HEK293 (cell line): Measurements from ENCODE around the gene PARD6B.

Experiments used
- GLI4 ChIP-seq: fragments of 450-650 bp; formaldehyde crosslinking; IDR thresholded peaks from 2 replicates; pipeline ENCODE4 v1.5.1; 2016; ENCODE audit warnings: missing biosample characterization, missing genetic modification characterization
- IKZF3 ChIP-seq: fragments of 450-650 bp; IDR thresholded peaks from 2 replicates; pipeline ENCODE4 v1.5.0; 2018; ENCODE audit warnings: missing biosample characterization, mild to moderate bottlenecking, missing genetic modification characterization, moderate library complexity
- KLF8 ChIP-seq: fragments of 450-650 bp; formaldehyde crosslinking; IDR thresholded peaks from 2 replicates; pipeline ENCODE4 v1.5.1; 2016; ENCODE audit warnings: missing biosample characterization, missing genetic modification characterization
- ZBTB48 ChIP-seq: fragments of 450-650 bp; formaldehyde crosslinking; IDR thresholded peaks from 2 replicates; pipeline ENCODE4 v1.5.1; 2016; ENCODE audit warnings: missing biosample characterization, missing genetic modification characterization
- ZFP37 ChIP-seq: fragments of 450-650 bp; formaldehyde crosslinking; IDR thresholded peaks from 2 replicates; pipeline ENCODE4 v1.5.1; 2016; ENCODE audit warnings: missing biosample characterization, missing genetic modification characterization
- ZIC2 ChIP-seq: fragments of 450-650 bp; formaldehyde crosslinking; IDR thresholded peaks from 2 replicates; pipeline ENCODE4 v1.5.1; 2016; ENCODE audit warnings: missing biosample characterization, missing genetic modification characterization
- ZNF112 ChIP-seq: fragments of 450-650 bp; formaldehyde crosslinking; IDR thresholded peaks from 2 replicates; pipeline ENCODE4 v1.5.0; 2017; ENCODE audit warnings: missing biosample characterization, missing genetic modification characterization
- ZNF157 ChIP-seq: fragments of 450-650 bp; formaldehyde crosslinking; IDR thresholded peaks from 2 replicates; pipeline ENCODE4 v1.5.1; 2016; ENCODE audit warnings: missing biosample characterization, missing genetic modification characterization
- ZNF16 ChIP-seq: fragments of 450-650 bp; formaldehyde crosslinking; IDR thresholded peaks from 2 replicates; pipeline ENCODE4 v1.5.1; 2016; ENCODE audit warnings: low read depth, missing biosample characterization, missing genetic modification characterization
- ZNF184 ChIP-seq: fragments of 450-650 bp; IDR thresholded peaks from 2 replicates; pipeline ENCODE4 v1.5.1; 2018; ENCODE audit warnings: missing biosample characterization, mild to moderate bottlenecking, missing genetic modification characterization
- ZNF311 ChIP-seq: fragments of 450-650 bp; formaldehyde crosslinking; IDR thresholded peaks from 2 replicates; pipeline ENCODE4 v1.5.1; 2017; ENCODE audit warnings: missing biosample characterization, missing genetic modification characterization, borderline replicate concordance
- ZNF391 ChIP-seq: fragments of 450-650 bp; formaldehyde crosslinking; IDR thresholded peaks from 2 replicates; pipeline ENCODE4 v1.5.1; 2016; ENCODE audit warnings: low read depth, missing biosample characterization, missing genetic modification characterization, borderline replicate concordance
- ZNF404 ChIP-seq: fragments of 450-650 bp; formaldehyde crosslinking; IDR thresholded peaks from 2 replicates; pipeline ENCODE4 v1.5.1; 2017; ENCODE audit warnings: missing biosample characterization, missing genetic modification characterization
- ZNF529 ChIP-seq: fragments of 450-650 bp; formaldehyde crosslinking; IDR thresholded peaks from 2 replicates; pipeline ENCODE4 v1.5.1; 2017; ENCODE audit warnings: missing genetic modification characterization, missing biosample characterization; ENCODE audit not compliant: insufficient replicate concordance
- ZNF530 ChIP-seq: fragments of 450-650 bp; formaldehyde crosslinking; IDR thresholded peaks from 2 replicates; pipeline ENCODE4 v1.5.1; 2016; ENCODE audit warnings: low read depth, missing biosample characterization, missing genetic modification characterization
- ZNF548 ChIP-seq: fragments of 450-650 bp; formaldehyde crosslinking; IDR thresholded peaks from 2 replicates; pipeline ENCODE4 v1.5.1; 2016; ENCODE audit warnings: missing biosample characterization, missing genetic modification characterization
- ZNF571 ChIP-seq: fragments of 450-650 bp; formaldehyde crosslinking; IDR thresholded peaks from 2 replicates; pipeline ENCODE4 v1.5.0; 2017; ENCODE audit warnings: missing biosample characterization, missing genetic modification characterization
- ZNF585B ChIP-seq: fragments of 450-650 bp; formaldehyde crosslinking; IDR thresholded peaks from 2 replicates; pipeline ENCODE4 v1.5.1; 2016; ENCODE audit warnings: missing biosample characterization, missing genetic modification characterization
- ZNF654 ChIP-seq: fragments of 450-650 bp; formaldehyde crosslinking; IDR thresholded peaks from 2 replicates; pipeline ENCODE4 v1.5.1; 2016; ENCODE audit warnings: low read depth, missing biosample characterization, missing genetic modification characterization
- ZNF777 ChIP-seq: fragments of 450-650 bp; formaldehyde crosslinking; IDR thresholded peaks from 2 replicates; pipeline ENCODE4 v1.5.1; 2017; ENCODE audit warnings: missing biosample characterization, missing genetic modification characterization, borderline replicate concordance
- TF ChIP-seq, protein P1 (sequence below): fragments of 450-650 bp; formaldehyde crosslinking; IDR thresholded peaks from 2 replicates; pipeline ENCODE4 v1.5.1; 2016; ENCODE audit warnings: missing biosample characterization, missing genetic modification characterization
- TF ChIP-seq, protein P2 (sequence below): fragments of 450-650 bp; formaldehyde crosslinking; conservative IDR thresholded peaks from 2 replicates; pipeline ENCODE4 v1.5.1; 2016; ENCODE audit warnings: low read depth, missing biosample characterization, missing genetic modification characterization
- TF ChIP-seq, protein P3 (sequence below): fragments of 450-650 bp; formaldehyde crosslinking; IDR thresholded peaks from 2 replicates; pipeline ENCODE4 v1.5.1; 2016; ENCODE audit warnings: missing biosample characterization, missing genetic modification characterization, borderline replicate concordance
- TF ChIP-seq, protein P4 (sequence below): fragments of 450-650 bp; formaldehyde crosslinking; IDR thresholded peaks from 2 replicates; pipeline ENCODE4 v1.5.1; 2016; ENCODE audit warnings: missing biosample characterization, missing genetic modification characterization
- TF ChIP-seq, protein P5 (sequence below): fragments of 450-650 bp; formaldehyde crosslinking; IDR thresholded peaks from 2 replicates; pipeline ENCODE4 v1.5.1; 2016; ENCODE audit warnings: missing biosample characterization, missing genetic modification characterization

Gene PARD6B

DNA sequence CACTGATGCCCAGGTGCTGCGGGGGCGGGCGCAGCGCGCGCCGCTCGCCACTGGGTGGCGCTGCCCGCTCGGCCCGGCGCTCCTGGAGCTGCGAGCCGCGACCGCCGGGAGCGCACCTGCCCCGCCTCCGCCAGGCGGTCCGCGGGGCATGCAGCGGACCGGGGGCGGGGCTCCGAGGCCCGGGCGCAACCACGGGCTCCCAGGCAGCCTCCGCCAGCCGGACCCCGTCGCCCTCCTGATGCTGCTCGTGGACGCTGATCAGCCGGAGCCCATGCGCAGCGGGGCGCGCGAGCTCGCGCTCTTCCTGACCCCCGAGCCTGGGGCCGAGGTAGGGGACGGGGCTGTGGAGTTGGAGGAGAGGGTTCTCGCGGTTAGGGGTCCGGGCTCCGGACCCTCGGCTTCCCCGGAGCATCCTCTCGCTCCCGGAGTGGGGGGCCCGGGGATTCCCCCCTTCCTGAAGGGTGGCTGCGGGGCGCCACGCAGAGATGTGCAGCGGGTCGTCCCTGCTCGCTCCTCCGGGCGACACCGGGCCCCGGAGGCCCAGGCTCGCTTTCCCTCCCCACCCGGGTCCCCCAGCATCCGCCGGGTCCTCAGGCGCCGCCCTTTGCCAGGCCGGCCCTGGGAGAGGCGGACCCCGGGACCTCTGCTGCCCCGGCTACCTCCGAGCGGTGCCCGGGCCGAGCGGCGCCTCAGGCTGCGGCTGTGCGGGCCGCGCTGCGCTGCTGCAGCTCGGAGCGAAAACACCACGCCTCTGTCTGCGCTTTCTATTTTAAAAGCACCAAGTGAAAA is 63.7 kb downstream of the PARD6B start, which contains the start of gene BCAS4 (continued):
- TF ChIP-seq, protein P1, sequence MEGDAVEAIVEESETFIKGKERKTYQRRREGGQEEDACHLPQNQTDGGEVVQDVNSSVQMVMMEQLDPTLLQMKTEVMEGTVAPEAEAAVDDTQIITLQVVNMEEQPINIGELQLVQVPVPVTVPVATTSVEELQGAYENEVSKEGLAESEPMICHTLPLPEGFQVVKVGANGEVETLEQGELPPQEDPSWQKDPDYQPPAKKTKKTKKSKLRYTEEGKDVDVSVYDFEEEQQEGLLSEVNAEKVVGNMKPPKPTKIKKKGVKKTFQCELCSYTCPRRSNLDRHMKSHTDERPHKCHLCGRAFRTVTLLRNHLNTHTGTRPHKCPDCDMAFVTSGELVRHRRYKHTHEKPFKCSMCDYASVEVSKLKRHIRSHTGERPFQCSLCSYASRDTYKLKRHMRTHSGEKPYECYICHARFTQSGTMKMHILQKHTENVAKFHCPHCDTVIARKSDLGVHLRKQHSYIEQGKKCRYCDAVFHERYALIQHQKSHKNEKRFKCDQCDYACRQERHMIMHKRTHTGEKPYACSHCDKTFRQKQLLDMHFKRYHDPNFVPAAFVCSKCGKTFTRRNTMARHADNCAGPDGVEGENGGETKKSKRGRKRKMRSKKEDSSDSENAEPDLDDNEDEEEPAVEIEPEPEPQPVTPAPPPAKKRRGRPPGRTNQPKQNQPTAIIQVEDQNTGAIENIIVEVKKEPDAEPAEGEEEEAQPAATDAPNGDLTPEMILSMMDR: no peak
- TF ChIP-seq ZNF585B (no peak), KLF8 (no peak), ZNF157 (no peak), ZNF777 (tag by site-specific recombination) (no peak), ZNF530 (tag by site-specific recombination) (no peak), ZNF184 (tag by site-specific recombination) (no peak), ZNF112 (tag by site-specific recombination) (no peak), ZNF654 (tag by site-specific recombination) (no peak), IKZF3 (tag by site-specific recombination) (no peak), ZNF391 (no peak), ZNF16 (tag by site-specific recombination) (no peak), ZNF529 (tag by site-specific recombination) (no peak), ZBTB48 (tag by site-specific recombination) (peak; percentile 39; the same call in 1 of the 2 replicates), GLI4 (no peak), ZNF571 (tag by site-specific recombination) (no peak), ZNF404 (no peak), ZFP37 (no peak; the same call in 1 of the 2 replicates), ZNF311 (no peak), ZIC2 (tag by site-specific recombination) (peak; percentile 66), ZNF548 (tag by site-specific recombination) (no peak)
- TF ChIP-seq, protein P2, sequence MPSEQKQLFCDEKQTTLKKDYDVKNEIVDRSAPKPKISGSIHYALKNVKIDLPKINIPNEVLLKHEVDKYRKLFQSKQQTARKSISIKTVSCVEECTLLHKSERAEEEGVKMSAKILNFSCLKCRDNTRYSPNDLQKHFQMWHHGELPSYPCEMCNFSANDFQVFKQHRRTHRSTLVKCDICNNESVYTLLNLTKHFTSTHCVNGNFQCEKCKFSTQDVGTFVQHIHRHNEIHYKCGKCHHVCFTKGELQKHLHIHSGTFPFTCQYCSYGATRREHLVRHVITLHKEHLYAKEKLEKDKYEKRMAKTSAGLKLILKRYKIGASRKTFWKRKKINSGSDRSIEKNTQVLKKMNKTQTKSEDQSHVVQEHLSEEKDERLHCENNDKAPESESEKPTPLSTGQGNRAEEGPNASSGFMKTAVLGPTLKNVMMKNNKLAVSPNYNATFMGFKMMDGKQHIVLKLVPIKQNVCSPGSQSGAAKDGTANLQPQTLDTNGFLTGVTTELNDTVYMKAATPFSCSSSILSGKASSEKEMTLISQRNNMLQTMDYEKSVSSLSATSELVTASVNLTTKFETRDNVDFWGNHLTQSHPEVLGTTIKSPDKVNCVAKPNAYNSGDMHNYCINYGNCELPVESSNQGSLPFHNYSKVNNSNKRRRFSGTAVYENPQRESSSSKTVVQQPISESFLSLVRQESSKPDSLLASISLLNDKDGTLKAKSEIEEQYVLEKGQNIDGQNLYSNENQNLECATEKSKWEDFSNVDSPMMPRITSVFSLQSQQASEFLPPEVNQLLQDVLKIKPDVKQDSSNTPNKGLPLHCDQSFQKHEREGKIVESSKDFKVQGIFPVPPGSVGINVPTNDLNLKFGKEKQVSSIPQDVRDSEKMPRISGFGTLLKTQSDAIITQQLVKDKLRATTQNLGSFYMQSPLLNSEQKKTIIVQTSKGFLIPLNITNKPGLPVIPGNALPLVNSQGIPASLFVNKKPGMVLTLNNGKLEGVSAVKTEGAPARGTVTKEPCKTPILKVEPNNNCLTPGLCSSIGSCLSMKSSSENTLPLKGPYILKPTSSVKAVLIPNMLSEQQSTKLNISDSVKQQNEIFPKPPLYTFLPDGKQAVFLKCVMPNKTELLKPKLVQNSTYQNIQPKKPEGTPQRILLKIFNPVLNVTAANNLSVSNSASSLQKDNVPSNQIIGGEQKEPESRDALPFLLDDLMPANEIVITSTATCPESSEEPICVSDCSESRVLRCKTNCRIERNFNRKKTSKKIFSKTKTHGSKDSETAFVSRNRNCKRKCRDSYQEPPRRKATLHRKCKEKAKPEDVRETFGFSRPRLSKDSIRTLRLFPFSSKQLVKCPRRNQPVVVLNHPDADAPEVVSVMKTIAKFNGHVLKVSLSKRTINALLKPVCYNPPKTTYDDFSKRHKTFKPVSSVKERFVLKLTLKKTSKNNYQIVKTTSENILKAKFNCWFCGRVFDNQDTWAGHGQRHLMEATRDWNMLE (tag by site-specific recombination): no peak
- TF ChIP-seq, protein P3, sequence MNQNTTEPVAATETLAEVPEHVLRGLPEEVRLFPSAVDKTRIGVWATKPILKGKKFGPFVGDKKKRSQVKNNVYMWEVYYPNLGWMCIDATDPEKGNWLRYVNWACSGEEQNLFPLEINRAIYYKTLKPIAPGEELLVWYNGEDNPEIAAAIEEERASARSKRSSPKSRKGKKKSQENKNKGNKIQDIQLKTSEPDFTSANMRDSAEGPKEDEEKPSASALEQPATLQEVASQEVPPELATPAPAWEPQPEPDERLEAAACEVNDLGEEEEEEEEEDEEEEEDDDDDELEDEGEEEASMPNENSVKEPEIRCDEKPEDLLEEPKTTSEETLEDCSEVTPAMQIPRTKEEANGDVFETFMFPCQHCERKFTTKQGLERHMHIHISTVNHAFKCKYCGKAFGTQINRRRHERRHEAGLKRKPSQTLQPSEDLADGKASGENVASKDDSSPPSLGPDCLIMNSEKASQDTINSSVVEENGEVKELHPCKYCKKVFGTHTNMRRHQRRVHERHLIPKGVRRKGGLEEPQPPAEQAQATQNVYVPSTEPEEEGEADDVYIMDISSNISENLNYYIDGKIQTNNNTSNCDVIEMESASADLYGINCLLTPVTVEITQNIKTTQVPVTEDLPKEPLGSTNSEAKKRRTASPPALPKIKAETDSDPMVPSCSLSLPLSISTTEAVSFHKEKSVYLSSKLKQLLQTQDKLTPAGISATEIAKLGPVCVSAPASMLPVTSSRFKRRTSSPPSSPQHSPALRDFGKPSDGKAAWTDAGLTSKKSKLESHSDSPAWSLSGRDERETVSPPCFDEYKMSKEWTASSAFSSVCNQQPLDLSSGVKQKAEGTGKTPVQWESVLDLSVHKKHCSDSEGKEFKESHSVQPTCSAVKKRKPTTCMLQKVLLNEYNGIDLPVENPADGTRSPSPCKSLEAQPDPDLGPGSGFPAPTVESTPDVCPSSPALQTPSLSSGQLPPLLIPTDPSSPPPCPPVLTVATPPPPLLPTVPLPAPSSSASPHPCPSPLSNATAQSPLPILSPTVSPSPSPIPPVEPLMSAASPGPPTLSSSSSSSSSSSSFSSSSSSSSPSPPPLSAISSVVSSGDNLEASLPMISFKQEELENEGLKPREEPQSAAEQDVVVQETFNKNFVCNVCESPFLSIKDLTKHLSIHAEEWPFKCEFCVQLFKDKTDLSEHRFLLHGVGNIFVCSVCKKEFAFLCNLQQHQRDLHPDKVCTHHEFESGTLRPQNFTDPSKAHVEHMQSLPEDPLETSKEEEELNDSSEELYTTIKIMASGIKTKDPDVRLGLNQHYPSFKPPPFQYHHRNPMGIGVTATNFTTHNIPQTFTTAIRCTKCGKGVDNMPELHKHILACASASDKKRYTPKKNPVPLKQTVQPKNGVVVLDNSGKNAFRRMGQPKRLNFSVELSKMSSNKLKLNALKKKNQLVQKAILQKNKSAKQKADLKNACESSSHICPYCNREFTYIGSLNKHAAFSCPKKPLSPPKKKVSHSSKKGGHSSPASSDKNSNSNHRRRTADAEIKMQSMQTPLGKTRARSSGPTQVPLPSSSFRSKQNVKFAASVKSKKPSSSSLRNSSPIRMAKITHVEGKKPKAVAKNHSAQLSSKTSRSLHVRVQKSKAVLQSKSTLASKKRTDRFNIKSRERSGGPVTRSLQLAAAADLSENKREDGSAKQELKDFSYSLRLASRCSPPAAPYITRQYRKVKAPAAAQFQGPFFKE (tag by site-specific recombination): no peak
- TF ChIP-seq, protein P4, sequence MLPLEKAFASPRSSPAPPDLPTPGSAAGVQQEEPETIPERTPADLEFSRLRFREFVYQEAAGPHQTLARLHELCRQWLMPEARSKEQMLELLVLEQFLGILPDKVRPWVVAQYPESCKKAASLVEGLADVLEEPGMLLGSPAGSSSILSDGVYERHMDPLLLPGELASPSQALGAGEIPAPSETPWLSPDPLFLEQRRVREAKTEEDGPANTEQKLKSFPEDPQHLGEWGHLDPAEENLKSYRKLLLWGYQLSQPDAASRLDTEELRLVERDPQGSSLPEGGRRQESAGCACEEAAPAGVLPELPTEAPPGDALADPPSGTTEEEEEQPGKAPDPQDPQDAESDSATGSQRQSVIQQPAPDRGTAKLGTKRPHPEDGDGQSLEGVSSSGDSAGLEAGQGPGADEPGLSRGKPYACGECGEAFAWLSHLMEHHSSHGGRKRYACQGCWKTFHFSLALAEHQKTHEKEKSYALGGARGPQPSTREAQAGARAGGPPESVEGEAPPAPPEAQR (tag by site-specific recombination): no peak
- TF ChIP-seq, protein P5, sequence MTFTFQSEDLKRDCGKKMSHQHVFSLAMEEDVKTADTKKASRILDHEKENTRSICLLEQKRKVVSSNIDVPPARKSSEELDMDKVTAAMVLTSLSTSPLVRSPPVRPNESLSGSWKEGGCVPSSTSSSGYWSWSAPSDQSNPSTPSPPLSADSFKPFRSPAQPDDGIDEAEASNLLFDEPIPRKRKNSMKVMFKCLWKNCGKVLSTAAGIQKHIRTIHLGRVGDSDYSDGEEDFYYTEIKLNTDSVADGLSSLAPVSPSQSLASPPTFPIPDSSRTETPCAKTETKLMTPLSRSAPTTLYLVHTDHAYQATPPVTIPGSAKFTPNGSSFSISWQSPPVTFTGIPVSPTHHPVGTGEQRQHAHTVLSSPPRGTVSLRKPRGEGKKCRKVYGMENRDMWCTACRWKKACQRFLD (tag by site-specific recombination): no peak
